ENCODE measurements around the gene ARHGAP44. TPM values are rescaled to one million over a fixed set of nuclear protein-coding genes. Genes with fewer than 3 reads are reported as not detected.

Gene ARHGAP44
- total and polyA plus RNA-seq, 9 of the 15 experiments (the other 6 are each of a cell fraction or from before 2014, with no cell fraction given) = 0.01 to 0.68 (median 0.07) TPM; not detected in 1

- FAIRE-seq = peak; percentile 23
- H3K9ac ChIP-seq (ENCODE audit: insufficient read depth in 1 of 2, low read depth in 2 of 2, low read length in 2 of 2) = no peak overlapping the region
- BruUV-seq (replicated peaks) = no TSS peak
- H3K27ac ChIP-seq (ENCODE audit: extremely low read depth, low read depth, low read length) = no peak overlapping the region
- no peaks in the 10 kb centered on the region for H3K36me3 ChIP-seq (ENCODE audit: control insufficient read depth, insufficient read depth, low read length)
- intact Hi-C loops (cut with micrococcal nuclease) (no loop called here), in situ Hi-C loops (cut with MboI) (no loop called here)
- no peaks in the 10 kb centered on the region for H3K9me3 ChIP-seq (replicated peaks; ENCODE audit: control insufficient read depth, insufficient read depth, low read depth, low read length)
- ATAC-seq = peak; percentile 63; the same call in 2 of the 3 replicates
- H2AFZ ChIP-seq (ENCODE audit: low read depth, low read length) = no peak overlapping the region; the same call in 1 of the 2 replicates
- ChIA-PET POLR2A (interaction anchor here (0.6 to 1.9 kb wide), 2 partner anchors 12 to 34 kb away, joined by 3 to 8 read pairs; partner anchors contain the start of gene ELAC2), CTCF (ENCODE audit: low intra/inter-chr PET ratio) (interaction anchor here (1.0 kb wide), 1 partner anchor 1272 kb away, joined by 5 read pairs; no protein-coding TSS in a partner anchor)
- no peaks in the 10 kb centered on the region for H4K20me1 ChIP-seq (replicated peaks; ENCODE audit: control insufficient read depth, insufficient read depth, low read length)
- H3K9me1 ChIP-seq (ENCODE audit: control insufficient read depth, insufficient read depth, low read length) = no peaks in the 10 kb centered on the region
- WGBS (ENCODE audit: insufficient coverage, low coverage, missing lambda C conversion rate) = 21% methylated on average over 10 of the region's 11 CpGs
- no peaks in the 10 kb centered on the region for H3K79me2 ChIP-seq (ENCODE audit: control insufficient read depth, insufficient read depth, low read length)
- DNase-seq (ENCODE audit: extremely low read depth in 1 of 4, low spot score in 3 of 4) = peak; percentile 50 to 59 (median 54)
- H3K4me3 ChIP-seq = no peak overlapping the region
- H3K4me2 ChIP-seq (ENCODE audit: insufficient read depth, low read length) = no peak overlapping the region
- peaks cover 0 to 6% of the 10 kb centered on the region in 2 experiments; a peak in 1 of 5 replicates for H3K27me3 ChIP-seq (ENCODE audit: control insufficient read depth in 2 of 2, insufficient read depth in 2 of 2, low read length in 2 of 2)
- TF ChIP-seq PPARD (CRISPR knock-in tag; IDR thresholded peaks at IDR 0.05) = no peak
- no peak for TF ChIP-seq ZNF408 (CRISPR knock-in tag; IDR thresholded peaks at IDR 0.05; ENCODE audit: low read depth)
- TF ChIP-seq NR2C1 (IDR thresholded peaks at IDR 0.05) = no peak
- TF ChIP-seq NR2C1 (tag; IDR thresholded peaks at IDR 0.05) = no peak
- TF ChIP-seq REST (IDR thresholded peaks at IDR 0.05; ENCODE audit: borderline replicate concordance) = 0 out of 2 replicates have a peak, but pooled peaks have one; percentile 8
- no peak for TF ChIP-seq REST (CRISPR knock-in tag; IDR thresholded peaks at IDR 0.05; ENCODE audit: low read depth)
- peak; percentile 47 to 61 (median 59); a peak in 5 of 6 replicates for TF ChIP-seq CTCF (IDR thresholded peaks at IDR 0.05 in 2 of 3, conservative IDR thresholded peaks at IDR 0.05 in 1 of 3; ENCODE audit: insufficient read depth in 2 of 3, low read depth in 1 of 3, low read length in 3 of 3)
- H3K4me1 ChIP-seq (replicated peaks in 1 of 2; ENCODE audit: control insufficient read depth in 2 of 2, insufficient read depth in 2 of 2, low read length in 2 of 2) = no peaks in the 10 kb centered on the region
Measured at GRCh38 chr17:13030459-13031300, 241.4 kb downstream of the ARHGAP44 start.

Data from K562 (cell line).